BLaER1 (cell line): ENCODE data around the gene PQBP1.

Source experiments
- H3K27ac ChIP-seq: shearing (Covaris generic); formaldehyde crosslinking; 2 replicates; pipeline ENCODE4 v1.8.1; 2022
- H3K27me3 ChIP-seq: shearing (Covaris generic); formaldehyde crosslinking; 2 replicates; pipeline ENCODE4 v1.8.1; 2022
- H3K36me3 ChIP-seq: shearing (Covaris generic); formaldehyde crosslinking; 2 replicates; pipeline ENCODE4 v1.8.1; 2022
- H3K4me1 ChIP-seq: shearing (Covaris generic); formaldehyde crosslinking; 2 replicates; pipeline ENCODE4 v1.8.1; 2022
- H3K4me2 ChIP-seq: shearing (Covaris generic); formaldehyde crosslinking; 2 replicates; pipeline ENCODE4 v1.8.1; 2022
- H3K4me3 ChIP-seq: shearing (Covaris generic); formaldehyde crosslinking; 2 replicates; pipeline ENCODE4 v1.8.1; 2022
- H3K9ac ChIP-seq: shearing (Covaris generic); formaldehyde crosslinking; 2 replicates; pipeline ENCODE4 v1.8.1; 2022
- H3K9me3 ChIP-seq: shearing (Covaris generic); formaldehyde crosslinking; 2 replicates; pipeline ENCODE4 v1.8.1; 2022
- H4K20me1 ChIP-seq: shearing (Covaris generic); formaldehyde crosslinking; 2 replicates; pipeline ENCODE4 v1.8.1; 2022
- Cebpa-rat ChIP-seq: shearing (Covaris generic); IDR thresholded peaks from 2 replicates; pipeline ENCODE4 v1.8.1; 2022

The PQBP1 gene

GRCh38 chrX:48911412-48912182, 13.9 kb downstream of the PQBP1 start, which contains the start of gene SLC35A2:
Gene SLC35A2 (minus strand): TSS chrX:48911646. CDS start chrX:48911636, 10 bp downstream.
- H3K27me3 ChIP-seq, result peaks cover 43% of the 10 kb centered on the region
- TF ChIP-seq Cebpa-rat, result no peak
- H3K4me2 ChIP-seq, result peak within 1 kb of the TSS; percentile 78
- peaks cover 33% of the 10 kb centered on the region for H3K36me3 ChIP-seq
- no peaks in the 10 kb centered on the region for H3K9me3 ChIP-seq
- H4K20me1 ChIP-seq, result peaks cover 30% of the 10 kb centered on the region
- H3K27ac ChIP-seq, result peak within 1 kb of the TSS; percentile 69
- peak within 1 kb of the TSS; percentile 75 for H3K9ac ChIP-seq
- peaks cover 23% of the 10 kb centered on the region for H3K4me1 ChIP-seq
- peak within 1 kb of the TSS; percentile 77 for H3K4me3 ChIP-seq

GRCh38 chrX:48913605-48914366, 16.1 kb downstream of the PQBP1 start:
- H3K27ac ChIP-seq, result no peak overlapping the region
- H4K20me1 ChIP-seq, result peaks cover 41% of the 10 kb centered on the region
- H3K4me1 ChIP-seq, result peaks cover 28% of the 10 kb centered on the region
- no peak overlapping the region for H3K4me2 ChIP-seq
- no peak overlapping the region for H3K9ac ChIP-seq
- no peak overlapping the region for H3K4me3 ChIP-seq
- TF ChIP-seq Cebpa-rat, result no peak
- peaks cover 30% of the 10 kb centered on the region for H3K36me3 ChIP-seq
- peaks cover 43% of the 10 kb centered on the region for H3K27me3 ChIP-seq
- no peaks in the 10 kb centered on the region; the same call in 1 of the 2 replicates for H3K9me3 ChIP-seq

DNA sequence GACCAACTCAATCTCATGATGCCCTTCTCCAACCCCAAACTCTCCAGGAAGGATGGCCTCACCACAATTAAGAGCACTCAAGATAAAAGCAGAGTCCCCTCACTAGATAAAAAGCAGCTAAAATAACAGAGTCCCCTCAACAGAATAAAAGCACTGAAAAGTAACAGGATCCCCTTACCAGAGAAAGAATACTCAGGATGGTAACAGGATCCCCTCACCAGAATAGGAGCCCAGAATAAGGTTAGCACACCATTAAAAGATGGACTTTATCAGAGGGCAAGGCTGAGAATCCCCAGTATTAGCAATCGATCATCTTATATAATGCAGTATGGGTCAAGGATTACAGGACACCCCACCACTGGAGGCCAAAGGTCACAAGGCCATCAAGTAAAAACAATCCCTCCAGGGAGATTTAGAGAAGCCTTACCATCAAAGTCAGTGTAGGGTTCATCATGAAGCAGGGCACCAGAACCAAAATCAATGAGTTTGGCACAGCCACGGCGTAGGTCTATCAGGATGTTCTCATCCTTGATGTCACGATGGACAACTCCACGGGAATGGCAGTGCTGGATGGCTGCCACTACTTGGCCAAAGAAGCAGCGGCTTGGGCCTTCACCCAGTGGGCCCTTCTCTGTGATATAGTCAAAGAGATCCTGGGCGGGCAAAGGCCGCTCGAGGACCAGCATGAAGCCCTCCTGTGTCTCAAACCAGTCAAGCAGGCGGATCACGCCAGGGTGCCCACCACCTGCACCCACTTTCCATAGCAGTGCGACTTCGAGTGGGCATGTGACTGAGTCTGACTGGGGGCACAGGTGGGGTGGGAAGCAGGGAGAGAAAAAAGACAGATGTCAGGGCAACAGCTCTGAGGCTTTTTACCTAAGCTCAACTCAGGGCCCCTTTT, 17.1 kb downstream of the PQBP1 start:
- Histone ChIP-seq H3K27me3 (peaks cover 39% of the 10 kb centered on the region), H3K4me2 (no peak overlapping the region), H3K4me1 (peaks cover 34% of the 10 kb centered on the region), H4K20me1 (peaks cover 46% of the 10 kb centered on the region), H3K27ac (no peak overlapping the region), H3K36me3 (peaks cover 30% of the 10 kb centered on the region), H3K9me3 (no peaks in the 10 kb centered on the region; the same call in 1 of the 2 replicates), H3K4me3 (no peak overlapping the region), H3K9ac (no peak overlapping the region)
- no peak for TF ChIP-seq Cebpa-rat

DNA sequence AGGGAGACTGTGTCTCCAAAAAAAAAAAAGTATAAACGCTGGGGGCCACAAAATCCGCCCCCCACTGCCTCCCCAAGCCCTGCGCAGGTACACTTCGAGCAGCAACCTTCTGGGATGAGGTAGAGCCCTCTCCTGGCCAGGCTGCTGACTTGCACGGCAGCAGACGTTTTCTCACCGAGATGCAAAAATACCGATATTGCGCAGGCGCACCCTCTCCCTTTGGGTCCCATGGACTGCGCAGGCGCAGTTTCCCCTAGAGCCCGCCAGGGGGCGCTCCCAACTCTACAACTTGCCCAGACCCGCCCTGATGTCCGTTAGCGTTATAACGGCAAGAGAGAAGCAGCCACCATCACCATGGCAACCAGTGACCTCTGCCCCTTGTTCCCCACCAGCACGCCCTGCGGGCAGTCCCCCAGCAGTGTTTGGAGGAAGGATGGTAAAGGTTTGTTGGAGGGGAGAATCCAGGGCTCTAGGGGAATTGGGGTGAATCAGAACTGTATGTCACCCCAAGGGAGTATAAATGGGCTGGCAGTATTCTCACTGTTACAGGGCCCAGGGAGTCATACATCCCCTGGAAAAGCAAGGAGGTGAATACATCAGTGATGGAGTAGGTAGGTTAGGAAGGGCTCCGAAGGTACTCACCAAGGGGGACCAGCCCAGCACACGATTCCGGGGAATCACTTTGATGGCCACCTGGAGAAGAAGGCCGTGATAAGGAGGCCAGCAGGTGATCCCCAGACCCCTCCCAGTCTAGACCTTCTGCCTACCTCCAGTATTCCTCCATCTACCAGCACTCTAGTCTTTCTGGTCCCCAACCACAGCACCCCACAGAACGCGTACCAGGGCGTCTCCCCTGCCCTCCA, 19.6 kb downstream of the PQBP1 start:
- TF ChIP-seq Cebpa-rat, result no peak
- peaks cover 33% of the 10 kb centered on the region for H3K36me3 ChIP-seq

GRCh38 chrX:48918301-48918642, 20.5 kb downstream of the PQBP1 start:
- peaks cover 40% of the 10 kb centered on the region for H3K36me3 ChIP-seq
- peak overlapping the region; percentile 79 for H3K4me3 ChIP-seq
- TF ChIP-seq Cebpa-rat, result no peak
- peak overlapping the region; percentile 85 for H3K27ac ChIP-seq
- H3K9ac ChIP-seq, result peak overlapping the region; percentile 81
- peaks cover 62% of the 10 kb centered on the region for H4K20me1 ChIP-seq
- peaks cover 33% of the 10 kb centered on the region for H3K4me1 ChIP-seq
- peaks cover 48% of the 10 kb centered on the region for H3K27me3 ChIP-seq
- peak overlapping the region; percentile 89 for H3K4me2 ChIP-seq
- H3K9me3 ChIP-seq, result no peaks in the 10 kb centered on the region; the same call in 1 of the 2 replicates

More for the DNA sequence above, 19.6 kb downstream of the PQBP1 start:
- H3K9me3 ChIP-seq, result no peaks in the 10 kb centered on the region; the same call in 1 of the 2 replicates
- peaks cover 45% of the 10 kb centered on the region for H3K27me3 ChIP-seq
- H4K20me1 ChIP-seq, result peaks cover 57% of the 10 kb centered on the region
- peak overlapping the region; percentile 89 for H3K4me2 ChIP-seq
- H3K4me3 ChIP-seq, result peak overlapping the region; percentile 79
- H3K27ac ChIP-seq, result 0 out of 2 replicates have a peak overlapping the region, but pooled peaks have one; percentile 35
- H3K9ac ChIP-seq, result peak overlapping the region; percentile 81; the same call in 1 of the 2 replicates
- peaks cover 33% of the 10 kb centered on the region for H3K4me1 ChIP-seq

GRCh38 chrX:48918643-48919340, 21.1 kb downstream of the PQBP1 start, which contains the start of gene PIM2:
Gene PIM2 (minus strand): TSS chrX:48919024. CDS start chrX:48918834, 190 bp downstream.
- Histone ChIP-seq H3K27ac (peak within 1 kb of the TSS; percentile 85), H3K4me1 (peaks cover 33% of the 10 kb centered on the region), H3K9me3 (no peaks in the 10 kb centered on the region; the same call in 1 of the 2 replicates), H3K4me3 (peak within 1 kb of the TSS; percentile 79), H3K27me3 (peaks cover 48% of the 10 kb centered on the region), H3K4me2 (peak within 1 kb of the TSS; percentile 89), H3K9ac (peak within 1 kb of the TSS; percentile 81), H4K20me1 (peaks cover 60% of the 10 kb centered on the region), H3K36me3 (peaks cover 40% of the 10 kb centered on the region)
- TF ChIP-seq Cebpa-rat, result no peak

DNA sequence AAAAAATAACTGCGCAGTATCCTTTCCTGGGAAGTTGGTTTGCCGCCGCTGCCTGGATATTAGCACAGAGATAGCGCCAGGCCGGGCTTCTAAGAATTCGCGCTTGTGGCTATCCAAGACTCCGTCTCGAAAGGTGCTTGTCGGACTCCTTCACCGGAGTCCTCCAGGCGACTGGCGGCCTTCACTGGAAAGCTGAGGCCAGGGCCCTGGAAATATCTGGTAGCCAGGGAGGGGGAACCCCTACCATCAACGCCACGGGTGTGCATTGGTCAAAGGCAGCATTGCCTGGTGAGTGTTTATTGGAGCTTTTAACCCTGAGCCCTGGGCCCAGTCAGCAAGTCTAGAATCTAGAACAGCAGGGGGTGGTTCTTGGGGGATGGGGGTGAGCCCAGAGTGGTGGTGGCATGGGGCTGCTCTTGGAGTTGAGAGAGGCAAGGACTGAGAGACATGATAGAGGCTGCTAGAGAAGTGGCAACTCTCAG, 21.7 kb downstream of the PQBP1 start:
- H3K36me3 ChIP-seq, result peaks cover 40% of the 10 kb centered on the region
- no peak overlapping the region for H3K27ac ChIP-seq
- H3K4me3 ChIP-seq, result peak overlapping the region; percentile 79
- H4K20me1 ChIP-seq, result peaks cover 54% of the 10 kb centered on the region
- H3K27me3 ChIP-seq, result peaks cover 48% of the 10 kb centered on the region
- no peaks in the 10 kb centered on the region; the same call in 1 of the 2 replicates for H3K9me3 ChIP-seq
- H3K4me1 ChIP-seq, result peaks cover 33% of the 10 kb centered on the region
- H3K4me2 ChIP-seq, result peak overlapping the region; percentile 78
- TF ChIP-seq Cebpa-rat, result no peak
- peak overlapping the region; percentile 57; the same call in 1 of the 2 replicates for H3K9ac ChIP-seq
